HG03521 (cell line): ENCODE data around the gene NONO.
"Not testable (repeated sequence)": the region's sequence is repeated elsewhere in the genome, so short reads cannot be mapped to it uniquely, and the experiment has no call there.

Source experiments
- ATAC-seq: cut with Tn5 transposase; IDR thresholded peaks from one replicate; pipeline ENCODE4 v1.9.1; 2021; ENCODE audit warnings: mild to moderate bottlenecking, moderate library complexity; ENCODE audit not compliant: unreplicated experiment

Gene NONO

DNA sequence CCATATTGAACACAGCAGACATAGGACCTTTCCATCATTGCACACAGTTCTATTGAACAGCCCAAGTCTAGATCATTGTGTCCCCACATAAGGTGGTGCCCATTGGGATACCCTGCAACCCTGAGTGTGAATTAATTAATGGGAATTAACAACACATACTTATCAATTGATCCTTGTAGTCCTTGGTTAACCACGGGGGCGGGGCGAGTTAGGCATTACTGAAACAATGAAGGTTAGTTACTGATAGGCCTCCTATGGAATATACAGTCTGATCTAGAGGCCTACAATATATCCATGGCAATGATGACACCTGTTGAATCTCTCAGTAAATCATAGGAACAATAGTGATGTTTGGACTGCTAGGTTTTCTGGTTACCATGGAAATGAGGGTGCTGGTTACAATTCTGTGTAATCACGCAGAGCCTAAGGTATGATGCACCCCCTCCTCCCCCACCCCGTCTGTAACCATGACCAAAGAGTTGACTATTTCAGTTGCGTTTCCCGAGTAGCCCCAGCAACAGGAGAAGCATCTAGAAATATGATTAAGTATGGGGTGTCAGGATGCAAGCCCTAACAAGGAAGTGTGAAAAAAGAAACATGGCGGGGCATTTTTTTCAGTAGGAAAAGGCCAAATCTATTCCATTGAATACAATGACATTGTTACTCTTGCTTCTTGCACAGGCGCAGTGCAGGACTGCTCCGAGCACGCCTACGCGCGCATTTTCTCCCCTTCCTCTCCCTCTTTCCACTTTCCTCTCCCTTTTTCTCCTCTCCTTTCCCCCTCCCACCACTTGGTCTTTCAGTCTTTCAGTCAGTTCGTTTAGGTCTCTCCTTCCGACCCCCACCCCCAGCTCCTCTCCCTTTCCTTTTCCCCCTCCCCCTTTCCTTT is 677 bp upstream of the NONO start:
- peak; percentile 19 for ATAC-seq

DNA sequence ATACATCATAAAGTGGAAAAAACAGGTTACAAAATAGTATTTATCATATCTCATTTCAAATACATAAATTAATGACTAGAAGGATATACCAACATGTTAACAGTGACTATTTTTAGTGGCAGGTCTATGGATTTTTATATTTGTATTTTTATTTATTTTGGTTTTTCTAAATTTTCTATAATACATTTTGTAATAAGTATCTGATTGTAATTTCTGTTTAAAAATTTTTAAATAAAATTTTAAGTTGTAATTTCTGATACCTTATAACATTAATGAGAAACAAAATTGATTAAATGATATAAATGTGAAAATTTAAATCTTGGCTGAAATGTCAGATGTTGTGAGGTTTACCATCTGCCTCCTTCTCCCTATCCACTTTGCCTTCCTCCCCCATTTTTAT is 2.5 kb downstream of the NONO start:
- ATAC-seq: no peak

DNA sequence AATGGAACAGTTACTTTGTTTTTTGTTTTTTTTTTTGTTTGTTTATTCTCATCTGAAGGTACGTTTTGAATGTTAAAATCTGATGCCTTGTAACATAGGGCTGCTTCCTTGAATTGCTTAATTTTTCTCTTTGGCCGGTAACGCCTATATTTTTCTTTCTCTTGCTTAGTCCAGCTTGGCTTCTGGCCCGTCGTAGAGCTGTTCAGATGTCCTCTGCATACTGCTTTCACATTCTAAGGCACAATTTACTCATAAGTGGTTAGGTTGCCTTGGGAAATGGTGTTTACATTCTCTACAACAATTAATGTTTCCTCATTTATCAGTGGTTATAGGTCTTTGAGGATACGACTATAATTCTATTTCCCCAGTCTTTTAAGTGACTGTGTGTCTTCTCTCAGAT is 7.9 kb downstream of the NONO start:
- ATAC-seq: no peak

DNA sequence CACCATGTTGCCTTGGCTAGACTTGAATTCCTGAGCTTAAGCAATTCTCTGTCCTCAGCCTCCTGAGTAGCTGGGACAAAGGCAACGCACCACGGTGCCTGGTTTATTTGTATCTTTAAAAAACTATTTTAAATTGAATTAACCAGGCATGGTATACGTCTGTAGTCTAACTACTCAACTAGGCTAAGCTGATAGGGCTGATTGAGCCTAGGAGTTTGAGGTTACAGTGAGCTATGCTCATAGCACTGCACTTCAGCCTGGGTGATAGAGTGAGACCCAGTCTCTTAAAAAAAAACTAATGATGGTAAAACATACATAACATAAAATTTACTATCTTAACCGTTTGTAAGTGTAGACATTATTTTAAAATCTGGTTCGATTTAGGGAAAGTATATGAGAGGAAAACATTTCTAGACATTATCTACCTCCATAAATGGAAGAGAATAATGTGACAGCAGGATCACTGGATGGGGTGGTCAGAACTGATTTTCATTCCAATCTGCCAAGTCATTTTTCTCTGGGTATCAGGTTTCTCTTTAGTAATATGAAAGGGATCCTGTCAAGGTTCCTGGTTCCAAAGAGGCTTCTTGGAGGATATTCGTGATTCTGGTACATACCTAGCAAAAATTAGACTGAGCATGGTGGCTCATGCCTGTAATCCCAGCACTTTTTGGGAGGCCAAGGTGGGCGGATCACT is 9.4 kb downstream of the NONO start:
- ATAC-seq: no peak

DNA sequence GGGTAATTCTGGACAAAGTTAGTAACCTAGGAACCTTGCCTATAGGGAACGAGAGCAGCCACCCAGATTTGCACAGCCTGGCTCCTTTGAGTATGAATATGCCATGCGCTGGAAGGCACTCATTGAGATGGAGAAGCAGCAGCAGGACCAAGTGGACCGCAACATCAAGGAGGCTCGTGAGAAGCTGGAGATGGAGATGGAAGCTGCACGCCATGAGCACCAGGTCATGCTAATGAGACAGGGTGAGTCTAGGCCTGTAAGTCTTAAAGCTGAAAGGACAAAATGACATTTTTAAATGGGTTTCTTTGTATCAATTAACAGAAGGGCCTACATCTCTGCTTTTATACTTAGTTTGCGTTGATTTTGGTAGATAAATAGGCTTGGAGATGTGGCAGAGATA is 13.4 kb downstream of the NONO start:
- ATAC-seq: no peak

DNA sequence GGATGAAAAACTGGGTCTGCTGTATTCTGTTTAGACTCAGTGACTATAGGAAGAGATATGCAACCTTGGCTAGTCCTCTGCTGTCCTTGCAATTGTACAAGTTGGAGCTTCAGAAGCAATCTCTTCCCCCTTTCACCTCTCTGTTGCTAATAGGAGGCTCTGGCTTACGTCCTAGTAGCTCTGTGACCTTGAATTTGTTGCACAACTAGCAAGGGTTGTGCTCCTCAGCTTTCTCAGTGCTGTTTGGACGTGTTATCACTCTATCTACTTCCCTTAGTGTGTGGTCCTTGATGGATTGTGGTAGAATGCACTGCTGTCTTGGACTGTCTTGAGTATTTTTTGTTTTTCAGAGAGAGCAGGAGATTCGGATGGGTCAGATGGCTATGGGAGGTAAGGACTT is 14.7 kb downstream of the NONO start:
- ATAC-seq: no peak

DNA sequence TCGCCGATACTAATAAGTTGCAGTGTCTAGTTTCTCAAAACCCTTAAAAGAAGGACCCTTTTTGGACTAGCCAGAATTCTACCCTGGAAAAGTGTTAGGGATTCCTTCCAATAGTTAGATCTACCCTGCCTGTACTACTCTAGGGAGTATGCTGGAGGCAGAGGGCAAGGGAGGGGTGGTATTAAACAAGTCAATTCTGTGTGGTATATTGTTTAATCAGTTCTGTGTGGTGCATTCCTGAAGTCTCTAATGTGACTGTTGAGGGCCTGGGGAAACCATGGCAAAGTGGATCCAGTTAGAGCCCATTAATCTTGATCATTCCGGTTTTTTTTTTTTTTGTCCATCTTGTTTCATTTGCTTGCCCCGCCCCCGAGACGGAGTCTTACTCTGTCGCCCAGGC is 16.6 kb downstream of the NONO start:
- not testable (repeated sequence) for ATAC-seq

DNA sequence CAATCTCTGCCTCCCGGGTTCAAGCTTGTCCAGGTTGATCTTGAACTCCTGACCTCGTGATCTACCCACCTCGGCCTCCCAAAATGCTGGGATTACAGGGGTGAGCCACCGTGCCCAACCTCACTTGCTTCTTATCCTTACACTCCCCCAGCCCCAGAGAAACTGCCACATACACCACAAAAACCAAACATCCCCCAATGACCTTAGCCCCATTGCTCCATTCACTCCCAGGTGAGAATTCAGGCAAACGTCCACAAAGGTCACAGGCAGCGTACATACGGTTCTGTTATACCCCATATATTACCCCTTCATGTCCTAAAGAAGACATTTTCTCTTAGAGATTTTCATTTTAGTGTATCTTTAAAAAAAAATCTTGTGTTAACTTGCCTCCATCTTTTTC is 17.1 kb downstream of the NONO start:
- not testable (repeated sequence) for ATAC-seq

DNA sequence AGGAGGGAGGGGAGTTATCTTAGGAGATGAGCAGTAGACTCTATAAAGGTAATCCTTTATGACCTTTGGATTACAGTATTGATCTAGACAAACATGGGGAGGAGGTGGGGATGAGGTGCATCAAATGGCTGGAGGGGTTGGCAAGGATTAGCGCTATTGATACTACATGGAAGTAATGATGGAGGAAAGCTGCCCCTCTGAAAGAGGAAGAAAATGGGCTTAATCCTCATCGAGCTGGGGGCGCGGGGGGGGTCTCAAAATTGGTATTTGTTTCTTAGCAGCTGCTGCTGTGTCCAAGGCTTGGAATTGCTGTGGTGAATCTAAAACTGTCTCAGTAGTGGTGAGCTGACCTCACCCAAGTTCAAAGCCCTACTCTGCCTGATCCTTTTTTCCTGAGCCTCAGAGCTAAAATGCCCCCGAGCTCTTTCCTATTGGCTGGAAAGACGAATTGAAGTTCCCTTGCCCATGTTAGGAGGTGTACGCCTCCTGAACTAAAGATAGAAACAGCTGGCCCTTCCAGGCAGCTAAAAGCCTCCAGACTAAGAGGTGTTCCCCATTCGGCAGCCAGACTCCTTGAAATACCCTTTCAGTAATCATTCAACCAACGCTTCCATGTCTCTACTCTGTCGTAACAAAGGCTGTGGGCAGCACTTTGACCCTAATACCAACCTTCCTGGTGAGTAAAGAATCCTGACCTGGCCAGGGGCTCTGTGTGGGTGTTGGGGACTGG is 17.9 kb downstream of the NONO start, which contains the start of gene ITGB1BP2:
Gene ITGB1BP2 (plus strand): TSS at position 556 of the 730 bp plus-strand sequence. CDS start 57 bp downstream, at position 613.
- no peak for ATAC-seq

DNA sequence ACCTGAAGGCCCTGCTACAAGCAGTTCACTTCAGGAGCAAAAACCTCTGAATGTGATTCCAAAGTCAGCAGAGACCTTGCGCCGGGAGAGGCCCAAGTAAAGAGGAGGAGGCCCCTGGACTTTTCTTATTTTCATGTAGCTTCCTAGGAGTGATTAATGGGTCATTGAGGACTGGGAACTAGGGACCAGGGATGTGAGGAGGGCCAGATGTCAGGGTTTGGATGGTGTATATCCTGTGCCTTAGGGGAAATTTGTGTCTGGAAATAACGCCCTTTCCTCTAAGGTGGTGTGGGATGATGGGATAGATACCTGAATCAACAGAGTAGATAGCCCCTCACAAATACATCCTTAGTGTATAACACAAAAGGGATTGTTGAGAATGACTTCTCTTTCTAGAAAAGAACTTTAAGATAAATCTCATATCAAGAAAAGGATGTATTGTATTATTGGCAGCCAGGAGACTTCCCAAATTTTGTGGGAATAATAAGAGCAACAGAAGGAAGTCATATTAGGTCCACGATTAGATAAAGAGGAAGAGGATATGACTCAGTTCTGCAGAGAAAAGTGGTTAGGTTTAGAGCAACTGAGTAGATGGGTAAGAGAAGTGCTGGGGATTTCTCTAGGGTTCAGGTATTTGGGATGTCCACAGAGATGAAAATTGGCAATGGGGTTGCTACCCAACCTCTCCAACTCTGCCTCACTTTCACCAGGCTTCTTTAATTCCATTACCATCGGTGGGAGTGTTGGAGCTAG is 19.2 kb downstream of the NONO start:
- no peak for ATAC-seq

DNA sequence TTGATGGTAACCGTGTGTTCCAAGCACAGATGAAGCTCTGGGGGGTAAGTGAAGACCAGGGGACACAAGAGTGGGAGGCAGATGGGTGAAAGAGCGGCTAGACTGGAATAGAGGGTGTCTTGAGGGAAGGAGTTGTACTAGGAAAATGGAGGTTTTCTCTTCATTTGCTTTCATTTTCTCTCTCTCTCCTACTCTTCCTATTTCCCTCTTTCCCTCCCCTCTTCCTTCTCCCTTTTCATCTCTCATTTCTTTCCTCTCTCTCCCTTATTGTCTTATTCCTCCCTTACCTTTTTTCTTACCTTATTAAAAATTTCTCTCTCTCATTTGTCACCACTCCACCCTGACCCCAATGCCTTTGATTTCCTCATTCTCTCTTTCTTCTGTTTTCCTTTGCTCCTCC is 21.1 kb downstream of the NONO start:
- no peak for ATAC-seq

DNA sequence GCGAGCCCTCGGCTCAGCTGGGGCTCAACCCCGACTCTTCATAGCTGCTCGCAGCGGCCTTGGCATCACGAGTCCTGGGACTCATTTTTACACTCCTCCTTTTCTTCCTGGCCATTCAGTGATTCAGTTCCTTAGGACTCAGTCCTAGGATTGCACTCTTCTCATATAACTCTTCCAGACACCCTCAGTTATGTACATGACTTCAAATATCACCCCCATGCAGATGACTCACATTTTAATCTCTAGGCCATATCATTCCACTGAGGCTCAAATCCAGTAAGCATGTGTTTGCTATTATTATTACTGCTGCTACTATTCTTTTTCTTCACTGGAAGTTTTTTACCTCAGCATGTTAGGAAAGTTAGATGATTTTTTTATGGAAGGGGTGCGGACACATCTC is 32.5 kb downstream of the NONO start:
- ATAC-seq: no peak

DNA sequence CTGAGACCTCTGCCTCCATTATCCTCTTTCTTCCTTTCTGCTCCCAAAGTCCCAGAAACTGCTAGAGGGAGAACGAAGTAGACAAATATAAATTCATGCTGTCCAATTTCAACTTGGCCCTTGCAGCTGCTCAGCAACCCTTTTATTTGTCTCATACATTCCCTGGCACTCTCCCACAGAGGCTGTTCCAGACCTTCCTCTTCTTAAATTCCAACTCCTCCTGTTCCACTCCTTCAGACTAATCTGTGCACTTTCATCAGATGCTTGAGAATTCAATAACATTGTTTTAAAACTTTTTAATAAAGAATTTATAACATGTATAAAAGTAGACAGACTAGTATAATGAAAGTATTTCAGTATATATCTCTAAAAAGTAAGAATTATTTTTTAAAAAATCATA is 33.5 kb downstream of the NONO start:
- not testable (repeated sequence) for ATAC-seq

DNA sequence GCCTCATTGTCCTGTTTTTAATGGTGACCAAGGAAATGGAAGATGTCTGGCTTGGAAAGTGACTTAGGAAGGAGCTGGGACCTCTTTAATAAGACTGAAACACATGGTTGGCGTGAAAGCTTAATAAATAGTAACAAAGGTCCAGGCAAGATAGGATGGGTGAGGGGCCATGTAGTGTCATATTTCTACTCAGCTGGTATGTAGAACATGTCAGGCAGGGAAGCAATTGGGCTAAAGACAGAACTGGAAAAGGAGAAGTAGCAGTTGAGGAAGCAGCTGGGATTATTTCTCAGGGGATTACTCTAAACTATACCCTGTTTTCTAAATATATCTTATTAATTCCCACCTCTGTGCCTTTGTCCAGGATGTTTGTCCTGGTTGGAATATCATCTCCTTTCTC is 36.7 kb downstream of the NONO start:
- ATAC-seq: no peak

DNA sequence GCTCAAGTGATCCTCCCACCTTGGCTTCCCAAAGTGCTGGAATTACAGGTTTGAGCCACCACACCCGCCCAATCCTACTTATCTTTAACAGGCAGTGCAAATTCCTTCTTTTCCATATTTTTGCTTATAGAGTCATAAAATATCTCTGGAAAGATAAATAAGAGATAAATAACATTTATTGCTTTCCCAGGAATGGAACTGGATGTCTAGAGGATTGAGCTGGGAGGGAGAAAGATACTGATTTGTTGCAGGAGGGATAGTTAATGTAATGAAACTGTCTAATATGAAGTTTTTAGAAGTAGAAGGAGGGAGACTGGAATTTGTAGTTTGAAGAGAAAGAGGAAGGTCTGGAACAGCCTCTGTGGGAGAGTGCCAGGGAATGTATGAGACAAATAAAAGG is 38.3 kb downstream of the NONO start:
- ATAC-seq: no peak

DNA sequence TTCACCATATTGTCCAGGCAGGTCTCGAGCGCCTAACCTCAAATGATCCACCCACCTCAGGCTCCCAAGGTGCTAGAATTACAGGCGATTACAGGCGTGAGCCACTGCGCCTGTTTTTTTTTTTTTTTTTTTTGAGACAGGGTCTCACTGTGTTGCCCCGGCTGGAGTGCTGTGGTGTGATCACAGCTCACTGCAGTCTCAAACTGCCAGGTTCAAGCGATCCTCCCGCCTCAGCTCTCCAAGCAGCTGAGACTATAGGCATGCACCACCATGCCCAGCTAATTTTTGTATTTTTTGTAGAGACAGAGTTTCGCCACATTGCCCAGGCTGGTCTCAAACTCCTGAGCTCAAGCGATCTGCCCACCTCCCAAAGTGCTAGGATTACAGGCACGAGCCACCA is 41.0 kb downstream of the NONO start:
- not testable (repeated sequence) for ATAC-seq

DNA sequence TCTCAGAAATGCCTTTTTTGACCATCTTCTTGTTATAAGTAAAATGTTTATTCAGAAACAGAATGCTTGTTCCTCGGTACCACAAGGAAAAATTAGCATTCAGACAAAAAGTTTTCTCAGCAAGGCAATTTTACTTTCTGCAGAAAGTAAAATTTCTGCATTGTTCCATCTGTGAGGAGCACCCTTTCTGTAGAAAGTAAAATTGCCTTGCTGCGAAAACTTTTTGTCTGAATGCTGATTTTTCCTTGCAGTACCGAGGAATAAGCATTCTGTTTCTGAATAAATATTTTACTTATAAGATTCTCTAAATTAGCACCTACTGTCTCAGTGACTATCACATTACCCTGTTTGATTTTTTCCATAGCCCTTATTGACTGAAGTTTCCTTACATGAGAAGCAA is 43.0 kb downstream of the NONO start:
- no peak for ATAC-seq

DNA sequence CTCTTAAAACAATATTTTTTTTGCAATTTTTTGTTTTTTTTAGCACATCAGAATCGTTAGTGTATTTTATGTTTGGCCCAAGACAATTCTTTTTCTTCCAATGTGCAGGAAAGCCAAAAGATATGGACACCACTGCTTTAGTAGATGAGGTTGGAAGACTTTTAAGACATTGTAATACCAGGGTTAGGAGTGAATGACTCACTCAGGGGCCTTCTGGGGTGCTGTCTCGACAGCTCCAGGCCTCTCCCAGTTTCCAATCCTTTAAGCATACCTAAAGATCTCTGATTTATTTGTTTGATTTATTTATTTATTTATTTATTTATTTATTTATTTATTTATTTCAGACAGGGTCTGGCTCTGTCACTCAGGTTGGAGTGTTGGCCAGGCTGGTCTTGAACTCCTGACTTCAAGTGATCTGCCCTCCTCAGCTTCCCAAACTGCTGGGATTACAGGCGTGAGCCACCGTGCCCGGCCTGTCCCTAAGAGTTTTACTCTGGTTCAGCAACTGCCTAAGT is 65.8 kb downstream of the NONO start:
- not testable (repeated sequence) for ATAC-seq

DNA sequence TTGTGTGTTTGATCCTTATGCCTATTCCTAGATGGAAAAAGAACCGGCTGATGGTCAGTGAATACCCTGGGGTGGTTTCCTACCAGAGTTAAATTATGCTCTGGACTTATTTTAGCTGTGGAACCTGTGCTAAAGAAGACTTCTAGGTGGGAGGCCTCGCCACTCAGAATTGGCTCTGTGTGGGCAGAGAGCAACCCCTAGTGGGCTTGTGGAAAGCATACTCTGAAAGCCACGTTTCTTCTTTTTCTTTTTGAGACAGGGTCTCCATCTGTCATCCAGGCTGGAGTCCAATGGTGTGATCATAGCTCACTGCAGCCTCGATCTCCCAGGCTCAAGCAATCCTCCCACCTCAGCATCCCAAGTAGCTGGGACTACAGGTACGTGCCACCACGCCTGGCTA is 66.4 kb downstream of the NONO start:
- not testable (repeated sequence) for ATAC-seq
